K562 (cell line): ENCODE results near the gene NDUFB5.

Experiments used
- CBX5 ChIP-seq: IDR thresholded peaks from 2 replicates; pipeline ENCODE4 v1.6.1; 2014; ENCODE audit warnings: low read depth, borderline replicate concordance
- FOSL1 ChIP-seq: fragments of 200-800 bp; sonication (Bioruptor generic); conservative IDR thresholded peaks from 2 replicates; pipeline ENCODE4 v1.6.1; 2016; ENCODE audit warnings: missing genetic modification characterization, missing compliant biosample characterization
- NFYB ChIP-seq: IDR thresholded peaks from 2 replicates; pipeline ENCODE4 v1.6.1; 2011; ENCODE audit warnings: mild to moderate bottlenecking, moderate library complexity; ENCODE audit not compliant: insufficient read length; ENCODE audit errors: extremely low read depth
- NUFIP1 ChIP-seq: fragments of 450-650 bp; IDR thresholded peaks from 2 replicates; pipeline ENCODE4 v1.6.1; 2018; ENCODE audit not compliant: partially characterized antibody
- TAF7 ChIP-seq: fragments of 450-650 bp; IDR thresholded peaks from 2 replicates; pipeline ENCODE4 v1.6.1; 2016; ENCODE audit warnings: missing genetic modification characterization, missing compliant biosample characterization
- ZBTB17 ChIP-seq: fragments of 450-650 bp; formaldehyde crosslinking; IDR thresholded peaks from 2 replicates; pipeline ENCODE4 v1.4.0; 2020; ENCODE audit warnings: mild to moderate bottlenecking

GRCh38 chr3:179671747-179672242 is 67.2 kb downstream of the NDUFB5 start:
- no peak for TF ChIP-seq NFYB
- TF ChIP-seq NUFIP1 = no peak
- no peak for TF ChIP-seq CBX5
- no peak for TF ChIP-seq ZBTB17
- TF ChIP-seq TAF7 (tag) = no peak
- no peak for TF ChIP-seq FOSL1
